Neural cell (in vitro differentiated cells): ENCODE results near the gene LZIC.

Source experiments
- EP300 ChIP-seq: fragments of 450-650 bp; conservative IDR thresholded peaks from 2 replicates; pipeline ENCODE4 v1.6.1; 2014; ENCODE audit warnings: antibody characterized with exemption, mild to moderate bottlenecking, moderate library complexity; ENCODE audit not compliant: poor library complexity, severe bottlenecking
- TF ChIP-seq, protein P1 (sequence below): fragments of 450-650 bp; IDR thresholded peaks from 2 replicates; pipeline ENCODE4 v1.5.1; 2014; ENCODE audit warnings: antibody characterized with exemption, mild to moderate bottlenecking, moderate library complexity; ENCODE audit not compliant: poor library complexity, severe bottlenecking

DNA sequence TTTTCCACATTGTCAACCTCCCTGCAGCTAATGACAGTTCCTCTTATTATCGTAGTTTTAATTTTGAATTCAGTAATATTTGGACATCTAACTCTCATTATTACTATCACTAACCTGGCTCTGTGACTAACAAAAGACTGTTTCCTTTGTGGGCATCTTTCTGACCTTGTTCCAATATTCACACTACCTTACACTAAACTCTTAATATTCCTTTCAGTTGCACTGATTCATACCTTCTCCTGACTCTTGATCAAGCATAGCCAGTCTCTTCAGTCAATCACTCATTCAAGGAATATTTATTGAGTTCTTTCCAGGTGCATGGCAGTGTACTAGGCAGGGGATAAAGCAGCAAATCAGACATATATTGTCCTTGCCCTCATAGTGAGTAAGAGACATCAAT is 25.3 kb downstream of the LZIC start:
- TF ChIP-seq, protein P1, sequence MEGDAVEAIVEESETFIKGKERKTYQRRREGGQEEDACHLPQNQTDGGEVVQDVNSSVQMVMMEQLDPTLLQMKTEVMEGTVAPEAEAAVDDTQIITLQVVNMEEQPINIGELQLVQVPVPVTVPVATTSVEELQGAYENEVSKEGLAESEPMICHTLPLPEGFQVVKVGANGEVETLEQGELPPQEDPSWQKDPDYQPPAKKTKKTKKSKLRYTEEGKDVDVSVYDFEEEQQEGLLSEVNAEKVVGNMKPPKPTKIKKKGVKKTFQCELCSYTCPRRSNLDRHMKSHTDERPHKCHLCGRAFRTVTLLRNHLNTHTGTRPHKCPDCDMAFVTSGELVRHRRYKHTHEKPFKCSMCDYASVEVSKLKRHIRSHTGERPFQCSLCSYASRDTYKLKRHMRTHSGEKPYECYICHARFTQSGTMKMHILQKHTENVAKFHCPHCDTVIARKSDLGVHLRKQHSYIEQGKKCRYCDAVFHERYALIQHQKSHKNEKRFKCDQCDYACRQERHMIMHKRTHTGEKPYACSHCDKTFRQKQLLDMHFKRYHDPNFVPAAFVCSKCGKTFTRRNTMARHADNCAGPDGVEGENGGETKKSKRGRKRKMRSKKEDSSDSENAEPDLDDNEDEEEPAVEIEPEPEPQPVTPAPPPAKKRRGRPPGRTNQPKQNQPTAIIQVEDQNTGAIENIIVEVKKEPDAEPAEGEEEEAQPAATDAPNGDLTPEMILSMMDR: no peak
- TF ChIP-seq EP300: no peak
